KOPT-K1 (cell line): ENCODE measurements around the gene SEZ6L2.
A peak's percentile ranks its signal among the peaks of the same experiment; 100 is the strongest.
"Not testable (repeated sequence)": the region's sequence is repeated elsewhere in the genome, so short reads cannot be mapped to it uniquely, and the experiment has no call there.

Experiments
- H3K27ac ChIP-seq: fragments of 200-600 bp; sonication (generic); 2 replicates; pipeline ENCODE4 v1.5.1; 2016; ENCODE audit warnings: antibody characterized with exemption, mild to moderate bottlenecking, low read depth, low read length; ENCODE audit not compliant: poor library complexity, severe bottlenecking
- H3K36me3 ChIP-seq: fragments of 200-600 bp; sonication (generic); 2 replicates; pipeline ENCODE4 v1.5.1; 2017; ENCODE audit warnings: antibody characterized with exemption, mild to moderate bottlenecking, low read length, moderate library complexity; ENCODE audit not compliant: insufficient read depth
- H3K9me3 ChIP-seq: fragments of 200-600 bp; sonication (generic); 2 replicates; pipeline ENCODE4 v1.5.1; 2017; ENCODE audit warnings: antibody characterized with exemption, low read length, mild to moderate bottlenecking; ENCODE audit not compliant: insufficient read depth, poor library complexity, severe bottlenecking

The SEZ6L2 gene

GRCh38 chr16:29837841-29838240 lies 61.5 kb downstream of the SEZ6L2 start:
- H3K36me3 ChIP-seq = no peaks in the 10 kb centered on the region
- no peaks in the 10 kb centered on the region for H3K9me3 ChIP-seq
- no peak overlapping the region for H3K27ac ChIP-seq

- no peaks in the 10 kb centered on the region for H3K9me3 ChIP-seq
- no peak overlapping the region for H3K27ac ChIP-seq
- H3K36me3 ChIP-seq = no peaks in the 10 kb centered on the region
These were observed 62.7 kb downstream of the SEZ6L2 start for GRCh38 chr16:29836623-29837022.

- Histone ChIP-seq H3K9me3 (no peaks in the 10 kb centered on the region), H3K36me3 (no peaks in the 10 kb centered on the region)
These were observed 63.4 kb downstream of the SEZ6L2 start for GRCh38 chr16:29835926-29836325.

GRCh38 chr16:29834079-29834478 lies 65.3 kb downstream of the SEZ6L2 start:
- Histone ChIP-seq H3K9me3 (no peaks in the 10 kb centered on the region), H3K27ac (no peak overlapping the region)

More at GRCh38 chr16:29835926-29836325, 63.4 kb downstream of the SEZ6L2 start:
- no peak overlapping the region for H3K27ac ChIP-seq

GRCh38 chr16:29833219-29833618 lies 66.1 kb downstream of the SEZ6L2 start:
- H3K27ac ChIP-seq, H3K36me3 ChIP-seq, H3K9me3 ChIP-seq: not testable (repeated sequence)

More at GRCh38 chr16:29834079-29834478, 65.3 kb downstream of the SEZ6L2 start:
- H3K36me3 ChIP-seq = no peaks in the 10 kb centered on the region

GRCh38 chr16:29831490-29831889 lies 67.9 kb downstream of the SEZ6L2 start:
- no peaks in the 10 kb centered on the region for H3K36me3 ChIP-seq
- H3K27ac ChIP-seq = no peak overlapping the region

GRCh38 chr16:29830774-29831173 lies 68.6 kb downstream of the SEZ6L2 start:
- no peaks in the 10 kb centered on the region for H3K36me3 ChIP-seq
- H3K9me3 ChIP-seq = no peaks in the 10 kb centered on the region
- H3K27ac ChIP-seq = no peak overlapping the region

More at GRCh38 chr16:29831490-29831889, 67.9 kb downstream of the SEZ6L2 start:
- H3K9me3 ChIP-seq = no peaks in the 10 kb centered on the region

- H3K27ac ChIP-seq = peak overlapping the region; percentile 26
- H3K9me3 ChIP-seq = no peaks in the 10 kb centered on the region
- H3K36me3 ChIP-seq = peaks cover 6% of the 10 kb centered on the region; the same call in 1 of the 2 replicates
These were observed 73.0 kb downstream of the SEZ6L2 start for GRCh38 chr16:29826342-29826695.

- H3K9me3 ChIP-seq = no peaks in the 10 kb centered on the region
- H3K27ac ChIP-seq = peak overlapping the region; percentile 26
- H3K36me3 ChIP-seq = peaks cover 13% of the 10 kb centered on the region; the same call in 1 of the 2 replicates
These were observed 74.0 kb downstream of the SEZ6L2 start for GRCh38 chr16:29825145-29826044.

- Histone ChIP-seq H3K36me3 (peaks cover 17% of the 10 kb centered on the region), H3K9me3 (no peaks in the 10 kb centered on the region), H3K27ac (peak overlapping the region; percentile 26)
These were observed 74.7 kb downstream of the SEZ6L2 start for GRCh38 chr16:29824589-29825144.

- no peak overlapping the region for H3K27ac ChIP-seq
- no peaks in the 10 kb centered on the region for H3K9me3 ChIP-seq
- H3K36me3 ChIP-seq = peaks cover 36% of the 10 kb centered on the region
These were observed 77.7 kb downstream of the SEZ6L2 start for GRCh38 chr16:29821643-29822115.
